ENCODE data around the gene TMEM8B.
"Not testable (repeated sequence)": the region's sequence is repeated elsewhere in the genome, so short reads cannot be mapped to it uniquely, and the experiment has no call there.

TMEM8B gene

GRCh38 chr9:35908504-35909125 is 79.6 kb downstream of the TMEM8B start:
- no peak for DNase-seq

DNA sequence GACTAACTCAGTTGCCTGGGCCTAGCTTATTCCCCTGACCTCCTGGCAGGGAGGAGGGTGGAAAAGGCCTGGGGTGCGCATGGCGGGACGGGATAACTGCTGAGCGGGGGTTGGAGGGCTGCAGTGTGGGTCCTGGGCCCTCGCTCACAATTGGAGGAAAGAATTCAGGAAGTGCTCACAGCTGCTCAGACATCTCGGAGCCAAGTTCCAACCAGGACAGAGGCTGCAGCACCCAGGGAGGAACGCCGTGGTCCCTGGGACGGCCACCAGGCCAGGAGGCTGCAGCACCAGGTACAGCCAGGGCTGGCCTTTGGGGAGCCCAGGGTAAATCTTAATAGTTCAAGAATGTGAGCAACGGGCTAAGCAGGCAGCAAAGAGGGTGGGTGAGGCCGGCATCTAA is 80.2 kb downstream of the TMEM8B start, which contains the start of gene SPAAR:
SPAAR (plus strand) TSS at position 217 of the 400 bp plus-strand sequence. CDS start 974 bp downstream, outside the sequence.
- DNase-seq = no peak

GRCh38 chr9:35909687-35910612 is 80.9 kb downstream of the TMEM8B start:
- DNase-seq = no peak

DNA sequence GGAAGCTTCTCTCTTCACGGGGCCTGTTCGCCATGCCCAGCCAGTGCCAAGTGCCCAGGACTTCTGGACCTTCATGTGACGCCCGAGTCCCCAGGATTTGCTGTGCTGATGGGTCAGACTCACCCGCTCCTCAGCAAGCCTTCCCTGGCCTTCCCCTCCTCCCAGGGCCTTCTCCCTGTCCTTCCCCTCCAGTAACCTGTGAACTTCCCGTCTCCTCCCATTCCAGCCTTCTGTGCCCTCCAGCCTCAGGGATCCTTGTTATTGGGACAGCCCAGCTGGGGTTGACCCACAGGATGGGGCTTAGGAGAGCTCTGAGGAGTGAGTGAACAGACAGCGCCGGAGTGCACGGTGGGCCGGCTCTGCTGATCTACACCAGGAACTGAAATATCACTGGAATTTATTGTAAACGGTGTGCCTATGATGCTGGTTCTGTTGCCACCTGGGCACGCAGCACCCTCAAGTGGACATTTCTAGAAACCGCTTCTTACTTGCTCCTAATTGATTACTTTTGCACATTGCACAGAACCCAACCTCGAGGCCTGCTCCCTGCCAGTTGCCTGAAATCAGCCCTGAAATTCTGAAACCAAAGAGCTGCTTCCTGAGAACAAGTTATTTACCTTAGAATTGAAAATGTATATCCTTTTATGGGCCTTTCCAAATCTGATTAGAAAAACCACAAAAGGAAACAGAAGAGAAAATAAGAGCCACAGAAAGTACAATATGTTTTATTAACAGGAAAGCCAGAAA is 81.8 kb downstream of the TMEM8B start:
- no peak for DNase-seq

GRCh38 chr9:35911690-35912089 is 82.7 kb downstream of the TMEM8B start:
- DNase-seq = no peak

DNA sequence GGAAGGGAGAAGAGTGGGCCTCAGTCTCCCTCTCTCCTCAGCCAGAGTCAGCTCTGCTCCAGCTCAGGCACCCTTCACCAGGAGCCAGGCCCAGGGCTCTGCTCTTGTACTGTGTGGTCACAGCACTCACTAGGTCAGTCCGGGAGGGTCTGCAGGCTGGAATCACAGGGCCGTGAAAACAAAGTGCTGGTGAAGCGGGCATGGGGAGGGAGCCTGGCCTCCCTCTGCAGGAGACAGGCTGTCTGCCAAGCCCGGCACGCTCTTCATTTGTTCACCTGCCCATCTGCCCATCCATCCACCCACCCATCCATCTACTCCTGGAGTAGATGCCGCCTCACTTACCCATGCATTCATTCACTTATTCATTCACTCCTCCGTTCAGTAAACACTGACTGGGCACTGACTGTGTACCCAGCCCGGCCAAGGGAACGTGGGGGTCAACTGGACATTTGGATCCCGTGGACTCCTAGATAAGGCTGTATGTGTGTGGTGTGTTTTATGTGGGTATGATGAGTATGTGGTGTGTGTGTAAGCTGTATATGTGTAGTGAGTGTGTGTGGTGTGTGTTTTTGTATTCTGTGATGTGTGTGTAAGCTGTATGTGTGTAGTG is 83.9 kb downstream of the TMEM8B start:
- DNase-seq = no peak

- not testable (repeated sequence) for DNase-seq
These were observed 84.4 kb downstream of the TMEM8B start for GRCh38 chr9:35913429-35913828.

DNA sequence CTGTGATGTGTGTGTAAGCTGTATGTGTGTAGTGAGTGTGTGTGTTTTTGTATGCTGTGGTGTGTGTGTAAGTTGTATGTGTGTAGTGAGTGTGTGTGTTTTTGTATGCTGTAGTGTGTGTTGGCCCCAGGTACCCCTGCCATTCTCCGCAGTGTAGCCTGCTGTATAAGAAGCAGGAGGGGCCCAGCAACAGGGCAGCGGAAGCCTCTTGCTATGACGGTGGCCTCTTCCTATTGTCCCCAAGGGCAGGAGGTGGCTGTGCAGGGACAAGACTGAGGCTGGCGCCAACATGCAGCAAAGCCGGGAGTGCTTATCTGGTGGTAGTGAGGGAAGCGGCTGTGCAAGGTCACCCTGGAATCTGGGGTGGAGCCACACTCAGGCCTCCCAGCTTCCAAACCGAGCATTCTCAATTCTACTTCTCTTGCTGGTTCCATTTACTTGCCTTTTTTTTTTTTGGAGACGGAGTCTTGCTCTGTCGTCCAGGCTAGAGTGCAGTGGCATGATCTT is 85.3 kb downstream of the TMEM8B start:
- DNase-seq = no peak

All from activated CD4-positive, CD25-positive, alpha-beta regulatory T cell treated with anti-CD3 and anti-CD28 coated beads, Interleukin-2, amount 50 U/mL, for 72 hours (primary cell).